Upper lobe of left lung (tissue), 4 donors: ENCODE measurements around the gene PLB1.
"Not testable (repeated sequence)": the region's sequence is repeated elsewhere in the genome, so short reads cannot be mapped to it uniquely, and the experiment has no call there.

Experiments used
- EP300 ChIP-seq, 4 donors: sonication (generic); formaldehyde crosslinking; IDR thresholded peaks; one replicate each; pipeline ENCODE4 v1.5.1; 2017; ENCODE audit warnings: antibody characterized with exemption in 4 of 4, control low read depth in 2 of 4
- POLR2A ChIP-seq, 4 donors: fragments of 450-650 bp; IDR thresholded peaks; one replicate each; pipeline ENCODE4 v1.5.1; 2016 to 2017; ENCODE audit warnings: antibody characterized with exemption in 4 of 4, mild to moderate bottlenecking in 2 of 4
- POLR2AphosphoS5 ChIP-seq, 2 donors: sonication (generic); formaldehyde crosslinking; IDR thresholded peaks; one replicate each; pipeline ENCODE4 v1.5.1; 2017; ENCODE audit warnings: antibody characterized with exemption in 2 of 2
- TF ChIP-seq, protein P1 (sequence below), 6 experiments: fragments of 450-650 bp in 4 of 6; fragments of 200-600 bp in 2 of 6; sonication (generic) in 2 of 6; IDR thresholded peaks; one replicate each; pipeline ENCODE4 v1.5.1; 2016 to 2019; ENCODE audit warnings: antibody characterized with exemption in 6 of 6

DNA sequence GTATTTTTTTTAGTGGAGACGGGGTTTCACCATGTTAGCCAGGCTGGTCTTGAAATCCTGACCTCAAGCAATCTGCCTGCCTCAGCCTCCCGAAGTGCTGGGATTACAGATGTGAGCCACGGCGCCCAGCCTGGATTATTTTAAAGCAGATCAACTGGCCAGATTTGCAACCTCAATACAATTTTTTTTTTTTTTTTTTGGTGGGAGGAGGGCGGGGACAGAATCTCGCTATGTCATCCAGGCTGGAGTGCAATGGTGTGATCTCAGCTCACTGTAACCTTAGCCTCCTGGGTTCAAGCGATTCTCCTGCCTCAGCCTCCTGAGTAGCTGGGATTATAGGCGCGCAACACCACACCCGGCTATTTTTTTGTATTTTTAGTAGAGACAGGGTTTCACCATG lies 54.5 kb downstream of the PLB1 start:
- TF ChIP-seq, protein P1, sequence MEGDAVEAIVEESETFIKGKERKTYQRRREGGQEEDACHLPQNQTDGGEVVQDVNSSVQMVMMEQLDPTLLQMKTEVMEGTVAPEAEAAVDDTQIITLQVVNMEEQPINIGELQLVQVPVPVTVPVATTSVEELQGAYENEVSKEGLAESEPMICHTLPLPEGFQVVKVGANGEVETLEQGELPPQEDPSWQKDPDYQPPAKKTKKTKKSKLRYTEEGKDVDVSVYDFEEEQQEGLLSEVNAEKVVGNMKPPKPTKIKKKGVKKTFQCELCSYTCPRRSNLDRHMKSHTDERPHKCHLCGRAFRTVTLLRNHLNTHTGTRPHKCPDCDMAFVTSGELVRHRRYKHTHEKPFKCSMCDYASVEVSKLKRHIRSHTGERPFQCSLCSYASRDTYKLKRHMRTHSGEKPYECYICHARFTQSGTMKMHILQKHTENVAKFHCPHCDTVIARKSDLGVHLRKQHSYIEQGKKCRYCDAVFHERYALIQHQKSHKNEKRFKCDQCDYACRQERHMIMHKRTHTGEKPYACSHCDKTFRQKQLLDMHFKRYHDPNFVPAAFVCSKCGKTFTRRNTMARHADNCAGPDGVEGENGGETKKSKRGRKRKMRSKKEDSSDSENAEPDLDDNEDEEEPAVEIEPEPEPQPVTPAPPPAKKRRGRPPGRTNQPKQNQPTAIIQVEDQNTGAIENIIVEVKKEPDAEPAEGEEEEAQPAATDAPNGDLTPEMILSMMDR (IDR thresholded peaks at IDR 0.05), result not testable (repeated sequence)
- TF ChIP-seq EP300, POLR2A, POLR2AphosphoS5 (IDR thresholded peaks at IDR 0.05): not testable (repeated sequence)
